SK-N-SH (cell line): Measurements from ENCODE around the gene SPRING1. TPM values are rescaled to one million over a fixed set of nuclear protein-coding genes. Genes with fewer than 3 reads are reported as not detected.
A peak's percentile ranks its signal among the peaks of the same experiment; 100 is the strongest.

Experiments used
- CTCF ChIA-PET: fragments of 300-600, 350-600 bp; formaldehyde crosslinking; extraction: SDS; loops from one replicate; lab custom pipeline; 2021; lab: Yijun Ruan, JAX
- POLR2A ChIA-PET: fragments of 350-600 bp; sonication (Branson Sonifier 250); formaldehyde crosslinking; extraction: SDS; loops from one replicate; lab custom pipeline; 2020; ENCODE audit warnings: antibody characterized with exemption, inconsistent platforms; lab: Yijun Ruan, JAX
- DNase-seq: peaks from one replicate; pipeline ENCODE4 v3.0.0; 2012
- H2AFZ ChIP-seq: fragments of 200-600 bp; sonication (generic); 2 replicates; pipeline ENCODE4 v1.8.1; 2016; ENCODE audit warnings: antibody characterized with exemption, mild to moderate bottlenecking, low read depth
- H3F3A ChIP-seq: fragments of 200-600 bp; sonication (generic); replicated peaks from 2 replicates; pipeline ENCODE3; 2016; ENCODE audit warnings: antibody characterized with exemption, mild to moderate bottlenecking; ENCODE audit not compliant: insufficient read depth
- H3K27ac ChIP-seq, 2 experiments: fragments of 200-500 bp in 1 of 2; fragments of 200-600 bp in 1 of 2; sonication (Bioruptor generic) in 1 of 2; sonication (generic), shearing (Covaris generic) in 1 of 2; 2 replicates each; pipeline versions ENCODE4 v1.5.1 to v1.6.1; 2014 to 2016; ENCODE audit warnings: low read depth in 2 of 2, inconsistent platforms in 1 of 2, low read length in 1 of 2, mild to moderate bottlenecking in 1 of 2, mixed read lengths in 1 of 2
- H3K27me3 ChIP-seq: fragments of 200-600 bp; sonication (generic), shearing (Covaris generic); 2 replicates; pipeline ENCODE4 v1.6.1; 2016; ENCODE audit warnings: mixed run types; ENCODE audit not compliant: insufficient read depth
- H3K36me3 ChIP-seq, 2 experiments: fragments of 200-500 bp in 1 of 2; fragments of 200-600 bp in 1 of 2; sonication (Bioruptor generic) in 1 of 2; sonication (generic) in 1 of 2; replicated peaks in 1 of 2; 2 replicates each; pipeline versions ENCODE3 to v1.5.1; 2014 to 2016; ENCODE audit warnings: low read length in 1 of 2, mild to moderate bottlenecking in 1 of 2; ENCODE audit not compliant: insufficient read depth in 2 of 2, control insufficient read depth in 1 of 2
- H3K4me1 ChIP-seq, 2 experiments: fragments of 200-500 bp in 1 of 2; fragments of 200-600 bp in 1 of 2; sonication (Bioruptor generic) in 1 of 2; sonication (generic), shearing (Covaris generic) in 1 of 2; 2 replicates each; pipeline versions ENCODE4 v1.5.1 to v1.6.1; 2014 to 2016; ENCODE audit warnings: low read depth in 1 of 2, low read length in 1 of 2, mixed run types in 1 of 2; ENCODE audit not compliant: insufficient read depth in 2 of 2, control insufficient read depth in 1 of 2
- H3K4me2 ChIP-seq: fragments of 200-600 bp; sonication (generic), shearing (Covaris generic); 2 replicates; pipeline ENCODE4 v1.6.1; 2017; ENCODE audit warnings: mixed run types
- H3K4me3 ChIP-seq, 2 experiments: fragments of 200-500 bp in 1 of 2; fragments of 200-600 bp in 1 of 2; sonication (Bioruptor generic) in 1 of 2; sonication (generic), shearing (Covaris generic) in 1 of 2; 2 replicates each; pipeline versions ENCODE4 v1.5.1 to v1.8.1; 2014 to 2016; ENCODE audit warnings: low read depth in 2 of 2, inconsistent platforms in 1 of 2, low read length in 1 of 2, mild to moderate bottlenecking in 1 of 2, mixed read lengths in 1 of 2, moderate library complexity in 1 of 2
- H3K79me2 ChIP-seq: fragments of 200-600 bp; sonication (generic); 2 replicates; pipeline ENCODE4 v1.8.1; 2017; ENCODE audit warnings: mild to moderate bottlenecking; ENCODE audit not compliant: insufficient read depth
- H3K9ac ChIP-seq: fragments of 200-600 bp; sonication (generic); 2 replicates; pipeline ENCODE4 v1.6.1; 2017; ENCODE audit warnings: mixed run types
- H3K9me2 ChIP-seq: fragments of 200-600 bp; sonication (generic); 2 replicates; pipeline ENCODE4 v1.6.1; 2017; ENCODE audit warnings: mixed run types
- H3K9me3 ChIP-seq: fragments of 200-600 bp; sonication (generic); 2 replicates; pipeline ENCODE4 v1.6.1; 2017; ENCODE audit warnings: mixed run types, mild to moderate bottlenecking, moderate library complexity
- H4K20me1 ChIP-seq: fragments of 200-600 bp; sonication (generic); 2 replicates; pipeline ENCODE4 v1.6.1; 2017; ENCODE audit warnings: mild to moderate bottlenecking, mixed run types; ENCODE audit not compliant: insufficient read depth
- EP300 ChIP-seq, 2 experiments: IDR thresholded peaks; 2 replicates each; pipeline versions ENCODE4 v1.4.0 to v1.6.1; 2012; ENCODE audit warnings: borderline replicate concordance in 1 of 2, low read depth in 1 of 2, low read length in 1 of 2
- FOSL2 ChIP-seq: IDR thresholded peaks from 2 replicates; pipeline ENCODE4 v1.4.0; 2012; ENCODE audit warnings: low read depth, mild to moderate bottlenecking, moderate library complexity, borderline replicate concordance
- JUND ChIP-seq: IDR thresholded peaks from 2 replicates; pipeline ENCODE4 v1.4.0; 2012
- MAX ChIP-seq: IDR thresholded peaks from 2 replicates; pipeline ENCODE4 v1.4.0; 2012; ENCODE audit warnings: low read depth
- MEF2A ChIP-seq: IDR thresholded peaks from 2 replicates; pipeline ENCODE4 v1.4.0; 2012; ENCODE audit warnings: low read depth, borderline replicate concordance
- MXI1 ChIP-seq: IDR thresholded peaks from 2 replicates; pipeline ENCODE4 v1.6.1; 2012; ENCODE audit warnings: mild to moderate bottlenecking, low read depth, low read length, improper control_type of control experiment
- NFIC ChIP-seq: IDR thresholded peaks from 2 replicates; pipeline ENCODE4 v1.4.0; 2012; ENCODE audit warnings: borderline replicate concordance
- NRF1 ChIP-seq: IDR thresholded peaks from 2 replicates; pipeline ENCODE4 v1.6.1; 2012; ENCODE audit warnings: low read depth, mild to moderate bottlenecking, low read length
- RCOR1 ChIP-seq: fragments of 150-350 bp; IDR thresholded peaks from 2 replicates; pipeline ENCODE4 v1.6.1; 2017; ENCODE audit warnings: antibody characterized with exemption, low read length
- RFX5 ChIP-seq: IDR thresholded peaks from 2 replicates; pipeline ENCODE4 v1.6.1; 2012; ENCODE audit warnings: mild to moderate bottlenecking, improper control_type of control experiment, low read length
- RXRA ChIP-seq: IDR thresholded peaks from 2 replicates; pipeline ENCODE4 v1.4.0; 2012; ENCODE audit warnings: low read depth, mild to moderate bottlenecking, borderline replicate concordance
- WGBS: methylation state at CpG from one replicate; pipeline ENCODE4 v1.1.6; 2017; ENCODE audit warnings: low lambda C conversion rate; 5-methylcytosine and 5-hydroxymethylcytosine counted together
- polyA plus RNA-seq, 3 experiments: library from polyadenylated mRNA; depleted of rRNA; stranded (reverse); fragments of >200 nt; gene quantifications; 2 replicates each; pipeline ENCODE4 v1.2.3, GENCODE V29; 2012

Gene SPRING1
- polyA plus RNA-seq, 1 of the 3 experiments (the other 2 are of a cell fraction): 10.9 TPM

GRCh38 chr12:116693286-116694227 lies 44.3 kb downstream of the SPRING1 start:
- Histone ChIP-seq H3K9me2 (no peaks in the 10 kb centered on the region), H2AFZ (peak overlapping the region; percentile 63; the same call in 1 of the 2 replicates), H3K36me3 (no peaks in the 10 kb centered on the region), H3K4me2 (peak overlapping the region; percentile 56), H3K79me2 (no peaks in the 10 kb centered on the region), H3K4me1 (peaks cover 0 to 28% of the 10 kb centered on the region in 2 experiments; a peak in 3 of 4 replicates), H3K27me3 (peaks cover 6% of the 10 kb centered on the region; the same call in 1 of the 2 replicates), H3K9me3 (no peaks in the 10 kb centered on the region), H4K20me1 (no peaks in the 10 kb centered on the region), H3K4me3 (peak overlapping the region; percentile 29 to 30), H3F3A (no peaks in the 10 kb centered on the region), H3K27ac (no peak overlapping the region), H3K9ac (no peak overlapping the region)
- 41% methylated on average over 34 of the region's 34 CpGs for WGBS
- peak; percentile 28 for DNase-seq
- TF ChIP-seq MAX (no peak), JUND (no peak), FOSL2 (no peak), NFIC (0 out of 2 replicates have a peak, but pooled peaks have one; percentile 13), MXI1 (peak; percentile 18; the same call in 1 of the 2 replicates)
- ChIA-PET POLR2A (interaction anchor here (0.5 kb wide), 1 partner anchor 47 kb away, joined by 3 read pairs; no protein-coding TSS in a partner anchor), CTCF (interaction anchor here (0.6 to 7.6 kb wide), 6 partner anchors 8 to 553 kb away, joined by 3 to 48 read pairs (median 6); no protein-coding TSS in a partner anchor)

- Histone ChIP-seq H3K4me2 (no peak overlapping the region), H3K27ac (no peak overlapping the region), H3K9me2 (no peaks in the 10 kb centered on the region), H2AFZ (no peak overlapping the region), H3K27me3 (peaks cover 6% of the 10 kb centered on the region; the same call in 1 of the 2 replicates), H3K9ac (no peak overlapping the region), H4K20me1 (no peaks in the 10 kb centered on the region), H3K9me3 (no peaks in the 10 kb centered on the region), H3F3A (no peaks in the 10 kb centered on the region), H3K79me2 (no peaks in the 10 kb centered on the region), H3K36me3 (no peaks in the 10 kb centered on the region), H3K4me1 (peaks cover 0 to 25% of the 10 kb centered on the region in 2 experiments; a peak in 3 of 4 replicates), H3K4me3 (no peak overlapping the region)
- 78% methylated on average over 3 of the region's 3 CpGs for WGBS
- ChIA-PET POLR2A (interaction anchor here (0.5 to 0.6 kb wide), 2 partner anchors 73 to 161 kb away, joined by 3 to 5 read pairs; no protein-coding TSS in a partner anchor), CTCF (interaction anchor here (0.7 to 4.0 kb wide), 4 partner anchors 9 to 1713 kb away, joined by 3 to 20 read pairs (median 6); no protein-coding TSS in a partner anchor)
- TF ChIP-seq RCOR1 (no peak), EP300 (IDR thresholded peaks at IDR 0.05; ENCODE audit: borderline replicate concordance in 1 of 2, low read depth in 1 of 2, low read length in 1 of 2) (no peak), MAX (no peak), RXRA (no peak), MEF2A (no peak), RFX5 (no peak), NRF1 (no peak)
- DNase-seq: no peak
These were observed 45.3 kb downstream of the SPRING1 start for GRCh38 chr12:116692605-116693004.
